GM18909 (cell line): ENCODE results near the gene MCOLN1.

Experiments
- ATAC-seq: cut with Tn5 transposase; IDR thresholded peaks from one replicate; pipeline ENCODE4 v1.9.1; 2021; ENCODE audit warnings: mild to moderate bottlenecking; ENCODE audit not compliant: unreplicated experiment, poor library complexity

The MCOLN1 gene

DNA sequence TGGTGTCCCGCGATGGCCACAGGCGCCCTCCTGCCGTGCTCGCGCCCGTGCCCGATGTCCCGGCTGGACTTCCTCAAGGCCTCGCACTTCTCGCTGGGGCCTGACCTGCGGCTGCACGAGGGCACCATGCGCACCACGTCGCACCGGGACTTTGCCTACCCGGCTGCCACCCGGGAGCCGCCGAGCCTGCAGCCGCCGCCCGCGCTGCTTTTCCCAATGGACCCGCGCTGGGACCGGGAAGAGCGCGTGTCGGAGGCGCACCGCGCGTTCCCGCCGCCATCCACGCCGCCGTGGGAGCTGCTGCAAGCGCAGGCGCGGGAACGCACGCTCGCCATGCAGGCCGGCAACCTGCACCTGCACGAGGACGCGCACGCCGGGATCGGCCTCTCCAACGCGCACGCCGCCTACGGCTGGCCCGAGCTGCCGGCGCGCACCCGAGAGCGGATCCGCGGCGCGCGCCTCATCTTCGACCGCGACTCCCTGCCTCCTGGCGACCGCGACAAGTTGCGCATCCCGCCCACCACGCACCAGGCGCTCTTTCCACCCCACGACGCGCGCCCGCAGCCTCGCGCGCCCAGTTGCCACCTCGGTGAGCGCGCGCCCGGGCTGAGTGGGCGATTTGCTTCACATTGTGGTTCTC lies 21.5 kb upstream of the MCOLN1 start:
- ATAC-seq, result no peak

DNA sequence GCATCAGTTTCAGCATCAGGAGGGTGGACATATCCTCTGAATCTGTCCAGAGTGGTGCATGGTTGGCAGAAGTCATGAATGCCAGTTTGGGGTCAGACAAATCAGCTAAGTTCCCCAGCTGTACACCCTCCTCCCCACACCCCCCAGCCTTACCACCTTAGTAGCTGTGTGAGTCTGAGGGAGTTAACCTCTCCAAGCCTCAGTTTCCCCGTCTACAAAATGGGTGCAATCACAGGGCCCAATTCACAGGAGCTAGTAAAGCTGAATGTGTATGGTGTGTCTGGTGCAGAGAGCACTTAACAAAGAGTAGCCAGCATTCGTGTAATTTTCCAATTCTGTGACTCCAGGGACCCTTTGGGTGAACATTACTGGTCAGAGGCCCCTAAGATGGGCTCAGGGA lies 19.9 kb upstream of the MCOLN1 start:
- ATAC-seq, result no peak

DNA sequence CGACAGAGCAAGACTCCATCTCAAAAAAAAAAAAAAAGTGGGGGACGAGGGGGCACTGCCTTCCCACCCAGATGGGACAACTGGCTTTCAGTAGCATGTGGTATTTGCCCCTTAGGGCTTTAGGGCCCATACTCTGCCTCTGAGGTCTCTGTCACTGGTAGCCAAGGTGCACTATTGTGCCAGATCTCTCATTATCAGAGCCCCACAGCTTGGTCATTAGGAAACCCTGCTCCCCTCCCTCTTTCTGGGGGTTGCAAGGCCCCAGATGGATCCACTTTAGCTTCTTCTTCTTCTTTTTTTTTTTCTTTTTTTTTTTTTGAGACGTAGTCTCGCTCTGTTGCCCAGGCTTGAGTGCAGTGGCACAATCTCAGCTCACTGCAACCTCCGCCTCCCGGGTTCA lies 17.7 kb upstream of the MCOLN1 start:
- no peak for ATAC-seq

DNA sequence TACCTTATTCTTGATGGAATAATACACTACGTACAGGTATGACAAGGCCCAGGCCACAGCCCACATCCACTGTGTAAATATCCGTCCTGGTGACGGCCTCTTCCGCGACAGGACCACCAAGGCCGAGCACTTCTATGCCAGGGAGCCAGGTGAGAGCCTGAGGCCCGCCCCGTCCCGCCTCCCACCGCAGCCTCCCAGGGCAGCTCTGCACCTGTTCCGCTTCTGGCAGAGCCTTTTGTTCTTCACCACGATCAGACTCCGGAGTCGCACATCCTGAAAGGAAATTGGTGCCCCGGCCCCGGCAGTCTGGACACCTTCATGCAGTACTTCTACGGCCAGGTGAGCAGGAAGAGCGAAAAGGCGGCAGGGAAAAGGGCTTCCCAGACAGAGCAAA lies 17.1 kb upstream of the MCOLN1 start:
- no peak for ATAC-seq

DNA sequence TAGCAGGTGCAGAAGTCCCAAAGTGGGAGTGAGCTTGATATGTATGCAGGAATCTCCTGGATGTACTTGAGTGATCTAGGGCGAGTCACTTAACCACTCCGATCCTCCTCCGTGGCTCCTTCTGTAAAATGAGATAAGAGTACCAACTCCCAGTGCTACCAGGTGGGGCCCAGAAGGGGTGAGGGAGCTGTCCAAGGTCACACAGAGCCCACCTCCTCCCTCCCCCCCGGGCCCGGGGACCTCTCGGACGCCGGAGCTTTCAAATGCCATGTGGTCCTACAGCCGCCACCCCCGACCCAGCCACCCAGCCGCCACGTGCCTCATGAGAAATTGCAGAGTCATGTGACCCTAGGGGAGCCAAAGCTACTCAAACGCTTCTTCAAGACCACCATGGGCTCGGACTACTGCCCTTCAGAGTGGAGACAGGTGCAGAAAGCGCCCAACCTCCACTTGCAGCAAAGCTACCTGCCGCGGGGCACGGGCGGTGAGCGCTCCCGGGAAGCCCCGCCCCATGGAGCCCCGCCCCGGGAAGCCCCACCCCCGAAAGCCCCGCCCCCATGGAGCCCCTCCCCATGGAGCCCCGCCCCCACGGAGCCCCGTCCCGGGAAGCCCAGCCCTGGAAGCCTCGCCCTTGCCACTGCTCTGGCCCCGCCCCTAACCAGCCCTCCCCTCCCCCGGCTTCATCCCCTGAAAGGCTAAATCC lies 16.6 kb upstream of the MCOLN1 start:
- ATAC-seq, result no peak

DNA sequence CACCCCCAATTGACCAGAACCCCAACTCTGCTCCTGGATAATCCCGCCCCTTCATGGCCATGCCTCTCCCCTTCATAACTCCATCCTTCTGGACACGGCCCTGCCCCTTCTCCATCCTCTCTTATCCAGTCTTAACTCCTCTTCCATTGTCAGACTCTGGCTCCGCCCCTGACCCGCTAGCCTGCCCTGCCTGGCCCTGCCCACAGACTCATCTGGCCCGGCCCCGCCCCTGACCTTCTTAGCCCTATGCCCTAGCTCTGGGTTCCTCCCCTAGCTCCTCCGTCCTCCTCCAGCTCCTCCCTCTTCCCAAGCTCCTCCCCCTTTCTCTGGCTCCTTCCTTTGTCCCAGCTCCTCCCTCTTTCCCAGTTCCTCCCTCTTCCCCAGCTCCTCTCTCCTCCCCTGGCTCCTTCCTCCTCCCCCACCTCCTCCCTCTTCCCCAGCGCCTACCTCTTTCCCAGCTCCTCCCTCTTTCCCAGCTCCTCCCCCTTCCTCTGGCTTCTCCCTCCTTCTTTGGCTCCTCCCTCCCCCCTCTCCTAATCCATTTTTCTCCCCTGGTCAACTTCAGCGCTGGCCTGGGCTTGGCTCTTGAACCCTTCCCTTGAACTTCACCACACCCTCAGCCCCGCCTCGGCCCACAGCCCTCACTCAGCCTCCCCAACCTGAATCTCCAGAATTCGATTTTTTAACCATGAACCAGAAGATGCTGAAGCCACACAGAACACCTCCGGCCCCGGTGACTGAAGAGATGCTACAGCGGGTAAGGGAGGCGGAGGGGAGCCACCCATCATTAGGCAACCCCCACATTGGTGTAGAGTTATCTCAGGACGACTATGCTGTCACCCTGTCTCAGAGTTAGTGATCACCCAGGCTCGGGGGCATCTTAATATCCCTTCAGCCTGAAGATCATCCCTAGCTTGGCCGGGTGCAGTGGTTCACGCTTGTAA lies 15.8 kb upstream of the MCOLN1 start:
- ATAC-seq, result no peak

DNA sequence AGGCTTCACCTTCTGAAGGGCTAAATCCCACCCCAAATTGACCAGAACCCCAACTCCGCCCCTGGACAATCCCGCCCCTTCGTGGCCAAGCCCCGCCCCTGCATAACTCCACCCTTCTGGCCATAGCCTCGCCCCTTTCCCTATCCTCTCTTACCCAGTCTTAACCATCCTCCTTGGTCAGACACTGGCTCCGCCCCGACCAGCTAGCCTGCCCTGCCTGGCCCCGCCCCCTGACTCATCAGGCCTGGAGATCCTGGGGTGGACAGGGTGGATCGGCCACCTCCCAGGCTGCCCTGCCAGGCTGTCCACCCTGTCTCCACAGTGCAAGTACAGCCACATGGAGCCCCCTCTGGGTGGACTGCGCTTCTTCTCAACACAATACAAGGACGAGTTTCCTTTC lies 14.5 kb upstream of the MCOLN1 start:
- no peak for ATAC-seq

DNA sequence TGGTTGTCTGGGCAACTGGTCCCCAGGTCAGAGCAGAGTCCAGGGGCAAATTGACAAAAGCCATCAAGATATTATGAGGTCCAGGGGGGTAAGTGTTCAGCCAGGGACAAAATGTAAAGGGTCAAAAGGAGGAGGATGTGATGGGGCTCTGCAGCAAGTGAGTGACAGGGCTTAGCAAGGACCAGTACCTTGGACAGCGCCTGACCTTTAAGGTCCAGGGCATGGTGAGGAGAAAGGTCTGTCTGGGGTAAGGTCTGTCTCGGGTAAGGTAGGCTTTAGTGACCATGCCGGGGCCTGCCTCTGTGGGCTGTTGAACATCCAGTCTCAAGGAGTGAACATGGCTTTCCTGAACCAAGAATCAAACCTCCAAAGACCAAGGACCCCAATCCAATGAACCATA lies 12.8 kb upstream of the MCOLN1 start:
- no peak for ATAC-seq

DNA sequence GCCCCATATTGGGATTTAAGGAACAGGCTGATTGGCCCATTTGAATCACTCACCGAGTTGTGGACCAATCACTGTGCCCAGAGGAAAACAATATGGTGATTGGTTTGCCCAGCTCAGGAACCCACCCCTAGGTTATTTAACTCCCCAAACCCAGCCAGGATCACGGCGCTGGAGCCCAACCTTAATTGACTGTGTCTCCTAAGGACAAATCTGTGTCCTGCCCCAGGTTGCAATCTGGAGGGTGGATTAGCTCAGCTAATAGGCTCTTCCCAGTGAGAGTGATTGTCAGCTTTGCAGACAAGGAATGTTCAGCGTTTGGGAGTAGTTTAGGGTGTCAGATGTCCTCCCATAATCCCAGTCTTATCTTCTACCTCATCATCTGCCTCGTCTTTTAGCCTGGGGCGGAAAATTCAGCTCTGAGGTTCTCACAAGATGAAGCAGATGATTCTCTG lies 10.0 kb upstream of the MCOLN1 start:
- no peak for ATAC-seq

DNA sequence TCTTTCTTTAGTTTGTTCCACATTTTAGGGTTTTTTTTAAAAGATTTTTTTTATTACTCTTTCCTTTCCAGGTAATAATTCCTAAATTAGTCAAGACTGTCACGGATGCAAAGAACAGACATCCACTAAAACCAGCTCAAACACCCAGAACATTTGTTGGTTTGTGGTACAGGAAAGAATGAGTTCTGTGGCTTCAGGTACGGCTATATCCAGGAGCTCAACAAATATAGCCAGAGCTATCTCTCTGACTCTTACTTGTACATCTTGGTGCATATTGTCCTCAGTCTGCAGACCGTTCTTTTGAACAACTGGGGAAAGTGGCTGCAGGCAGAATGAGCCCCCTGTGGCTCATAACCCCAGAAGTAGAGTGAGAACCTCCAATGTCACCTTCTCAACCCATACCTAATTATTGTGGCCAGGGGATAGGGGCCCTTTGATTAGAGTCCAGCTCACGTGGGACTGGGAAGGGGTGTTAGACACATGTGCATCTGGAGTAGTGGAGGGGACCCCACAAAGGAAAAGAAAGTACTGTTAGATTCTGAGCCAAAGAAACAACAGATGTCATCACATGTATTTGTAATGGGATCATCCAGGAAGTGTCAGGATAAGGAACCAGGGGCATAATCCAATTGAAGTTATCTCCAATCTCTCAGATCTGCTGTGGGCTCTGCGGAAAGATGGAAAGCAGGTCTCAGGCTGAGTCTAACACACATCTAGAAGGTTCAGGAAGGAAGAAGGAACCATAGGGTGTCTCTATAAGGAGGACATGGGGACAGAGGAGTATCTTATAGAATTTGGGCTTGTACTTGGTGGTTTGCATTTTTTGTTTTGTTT lies 8.4 kb upstream of the MCOLN1 start:
- no peak for ATAC-seq

DNA sequence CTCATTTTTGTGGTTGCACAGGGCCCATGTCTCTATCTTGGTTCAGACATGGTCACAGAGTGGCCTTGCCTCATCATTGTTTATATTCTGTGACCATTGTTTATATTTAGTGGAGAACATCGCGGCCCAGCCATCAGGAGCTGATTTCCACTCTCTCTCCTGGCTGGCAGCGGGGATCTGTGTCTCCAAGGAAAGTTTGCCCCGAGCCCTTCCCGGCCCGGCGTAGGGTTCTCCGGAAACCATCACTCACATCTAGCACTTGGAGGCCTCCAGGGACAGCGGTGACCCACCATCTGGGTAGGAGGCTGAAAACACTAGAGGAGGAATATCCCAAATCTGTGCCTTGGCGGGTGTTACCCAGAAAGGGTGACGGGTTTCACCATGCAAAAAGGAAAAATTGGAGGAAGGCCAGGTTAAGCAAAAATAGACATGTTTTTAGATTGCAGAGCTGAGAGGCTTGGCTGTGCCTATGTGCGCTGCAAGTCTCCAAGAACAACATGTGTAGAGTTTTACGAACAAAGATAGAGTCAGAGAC lies 7.2 kb upstream of the MCOLN1 start:
- no peak for ATAC-seq

DNA sequence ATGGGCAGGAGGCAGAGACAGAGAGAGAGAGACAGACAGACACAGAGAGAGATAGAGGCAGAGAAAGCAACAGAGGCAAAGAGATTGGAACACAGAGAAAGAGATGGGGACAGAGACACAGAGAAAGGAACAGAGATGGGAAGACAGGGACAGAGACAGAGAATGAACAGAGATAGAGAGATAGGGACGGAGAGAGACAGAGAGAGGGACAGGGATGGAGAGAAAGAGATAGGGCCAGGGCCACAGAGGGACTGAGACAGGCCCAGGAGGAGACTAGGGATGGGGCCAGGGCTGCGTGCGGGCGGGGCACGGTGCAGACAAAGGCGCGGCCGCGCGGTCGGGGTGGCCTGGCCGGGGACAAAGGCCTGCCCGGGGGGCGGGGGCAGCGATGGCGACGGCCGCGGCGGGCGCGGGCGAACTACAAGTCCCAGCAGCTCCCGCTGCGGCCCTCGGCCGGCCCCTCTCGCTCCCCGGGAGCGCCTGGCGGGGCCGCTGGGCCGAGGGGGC lies 6.7 kb upstream of the MCOLN1 start, which contains the start of gene ZNF358:
Gene ZNF358 (plus strand): TSS at position 459 of the 507 bp plus-strand sequence. CDS start 3,140 bp downstream, outside the sequence.
- no peak for ATAC-seq

DNA sequence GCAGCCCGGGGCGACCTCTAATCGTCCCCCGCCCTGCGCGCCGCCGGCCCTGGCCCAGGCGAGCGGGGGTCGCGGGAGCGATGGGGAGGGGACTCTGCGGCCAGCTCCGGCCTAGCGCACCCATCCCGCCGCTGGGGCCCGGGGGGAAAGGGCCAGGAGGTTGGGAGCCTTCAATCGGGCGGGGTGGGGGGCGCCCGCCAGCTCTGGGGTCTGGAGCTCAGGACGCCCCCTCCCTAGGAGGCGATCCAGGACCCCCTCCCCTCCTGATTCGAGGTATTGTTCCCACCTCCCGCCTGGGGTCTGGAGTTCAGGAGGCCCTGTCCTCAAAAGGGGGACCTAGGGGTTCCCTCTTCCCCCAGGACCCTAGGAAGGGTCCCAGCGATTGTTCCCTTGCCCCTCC lies 6.1 kb upstream of the MCOLN1 start:
- no peak for ATAC-seq

DNA sequence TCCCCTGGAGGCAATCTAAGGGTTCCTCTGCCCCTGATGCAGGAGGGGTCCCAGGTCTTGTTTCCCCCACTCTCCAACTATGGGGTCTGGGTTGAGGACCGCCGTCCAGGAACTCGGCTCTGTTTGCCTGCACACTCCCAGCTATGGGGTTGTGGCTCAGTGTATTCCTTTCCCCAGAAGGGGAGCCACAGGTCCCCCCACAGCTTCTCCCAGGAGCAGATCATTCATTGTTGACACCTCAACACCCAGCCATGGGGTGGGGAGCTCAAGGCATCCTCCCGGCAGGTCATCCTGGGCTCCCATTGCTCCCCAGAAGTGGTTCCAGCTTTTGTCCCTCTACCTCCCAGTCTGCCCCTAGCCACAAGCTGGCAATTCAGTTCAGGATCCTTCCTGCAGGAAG lies 5.5 kb upstream of the MCOLN1 start:
- ATAC-seq, result no peak

DNA sequence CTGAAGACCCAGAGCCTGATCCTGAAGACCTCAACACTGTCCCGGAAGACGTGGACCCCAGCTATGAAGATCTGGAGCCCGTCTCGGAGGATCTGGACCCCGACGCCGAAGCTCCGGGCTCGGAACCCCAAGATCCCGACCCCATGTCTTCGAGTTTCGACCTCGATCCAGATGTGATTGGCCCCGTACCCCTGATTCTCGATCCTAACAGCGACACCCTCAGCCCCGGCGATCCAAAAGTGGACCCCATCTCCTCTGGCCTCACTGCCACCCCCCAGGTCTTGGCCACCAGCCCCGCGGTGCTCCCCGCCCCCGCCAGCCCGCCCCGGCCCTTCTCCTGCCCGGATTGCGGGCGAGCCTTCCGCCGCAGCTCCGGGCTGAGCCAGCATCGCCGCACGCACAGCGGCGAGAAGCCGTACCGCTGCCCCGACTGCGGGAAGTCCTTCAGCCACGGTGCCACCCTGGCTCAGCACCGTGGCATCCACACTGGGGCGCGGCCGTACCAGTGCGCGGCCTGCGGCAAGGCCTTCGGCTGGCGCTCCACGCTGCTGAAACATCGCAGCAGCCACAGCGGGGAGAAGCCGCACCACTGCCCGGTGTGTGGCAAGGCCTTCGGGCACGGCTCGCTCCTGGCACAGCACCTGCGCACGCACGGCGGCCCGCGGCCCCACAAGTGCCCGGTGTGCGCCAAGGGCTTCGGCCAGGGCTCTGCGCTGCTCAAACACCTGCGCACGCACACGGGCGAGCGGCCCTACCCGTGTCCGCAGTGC lies 2.9 kb upstream of the MCOLN1 start:
- no peak for ATAC-seq

DNA sequence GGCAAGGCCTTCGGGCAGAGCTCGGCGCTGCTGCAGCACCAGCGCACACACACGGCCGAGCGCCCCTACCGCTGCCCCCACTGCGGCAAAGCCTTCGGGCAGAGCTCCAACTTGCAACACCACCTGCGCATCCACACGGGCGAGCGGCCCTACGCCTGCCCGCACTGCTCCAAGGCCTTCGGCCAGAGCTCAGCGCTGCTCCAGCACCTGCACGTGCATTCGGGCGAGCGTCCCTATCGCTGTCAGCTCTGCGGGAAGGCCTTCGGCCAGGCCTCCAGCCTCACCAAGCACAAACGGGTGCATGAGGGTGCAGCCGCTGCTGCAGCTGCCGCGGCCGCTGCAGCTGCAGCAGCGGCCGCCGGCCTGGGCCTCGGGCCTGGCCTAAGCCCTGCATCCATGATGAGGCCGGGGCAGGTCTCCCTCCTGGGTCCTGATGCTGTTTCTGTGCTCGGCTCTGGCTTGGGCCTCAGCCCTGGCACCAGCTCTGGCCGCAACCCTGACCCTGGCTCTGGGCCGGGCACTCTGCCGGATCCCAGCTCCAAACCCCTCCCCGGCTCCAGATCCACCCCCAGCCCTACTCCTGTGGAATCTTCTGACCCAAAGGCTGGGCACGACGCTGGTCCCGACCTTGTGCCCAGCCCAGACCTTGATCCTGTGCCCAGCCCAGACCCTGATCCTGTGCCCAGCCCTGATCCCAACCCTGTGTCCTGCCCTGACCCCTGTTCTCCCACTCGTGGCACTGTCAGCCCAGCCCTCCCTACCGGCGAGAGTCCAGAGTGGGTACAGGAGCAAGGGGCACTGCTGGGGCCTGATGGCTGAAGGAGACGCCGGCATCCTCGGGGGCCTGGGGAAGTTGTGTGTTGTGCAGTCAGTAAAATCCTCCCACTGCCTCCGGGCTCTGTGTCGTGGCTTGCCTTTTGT lies 2.0 kb upstream of the MCOLN1 start:
- ATAC-seq, result no peak

DNA sequence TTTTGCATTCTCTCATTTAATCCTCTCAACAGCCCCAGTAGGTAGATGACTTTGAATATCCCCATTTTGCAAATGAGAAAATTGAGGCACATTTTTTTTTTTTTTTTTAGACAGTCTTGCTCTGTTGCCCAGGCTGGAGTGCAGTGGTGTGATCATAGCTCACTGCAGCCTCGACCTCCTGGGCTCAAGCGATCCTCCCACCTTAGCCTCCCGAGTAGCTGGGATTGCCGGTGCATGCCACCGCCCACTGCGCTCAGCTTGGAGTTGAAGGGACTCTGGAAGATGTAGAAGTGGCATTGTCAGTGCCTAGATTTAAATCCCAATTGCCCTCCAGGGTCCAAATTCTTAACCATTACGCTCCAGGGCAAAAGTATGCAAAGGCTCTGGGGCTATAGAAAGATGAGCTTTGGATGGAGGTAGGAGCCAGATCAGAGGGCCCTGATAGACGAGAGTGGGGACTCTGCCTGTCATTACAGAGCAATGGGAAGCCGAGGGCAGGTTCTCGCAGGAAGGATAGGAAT lies 813 bp upstream of the MCOLN1 start:
- ATAC-seq, result no peak
